GM13977 (cell line): ENCODE measurements around the gene ACOT4.
"Not testable (repeated sequence)": the region's sequence is repeated elsewhere in the genome, so short reads cannot be mapped to it uniquely, and the experiment has no call there.

ENCODE experiments used
- DNase-seq: peaks from one replicate; pipeline ENCODE4 v3.0.0; 2012; ENCODE audit warnings: low spot score
- CTCF ChIP-seq: IDR thresholded peaks from 2 replicates; pipeline ENCODE4 v1.5.1; 2012; ENCODE audit warnings: mild to moderate bottlenecking, control low read depth; ENCODE audit not compliant: insufficient read depth; ENCODE audit errors: extremely low read depth, missing control alignments
- in situ Hi-C: fragments of 300-500 bp; cut with MboI; formaldehyde crosslinking; loops from one replicate; pipeline ENCODE4 v1.12.0; 2022; ENCODE audit warnings: low sequenced_read_pairs, low pct_unique_long_range_greater_than_20kb, mixed read lengths, inconsistent platforms; ENCODE audit not compliant: unreplicated experiment

The ACOT4 gene

DNA sequence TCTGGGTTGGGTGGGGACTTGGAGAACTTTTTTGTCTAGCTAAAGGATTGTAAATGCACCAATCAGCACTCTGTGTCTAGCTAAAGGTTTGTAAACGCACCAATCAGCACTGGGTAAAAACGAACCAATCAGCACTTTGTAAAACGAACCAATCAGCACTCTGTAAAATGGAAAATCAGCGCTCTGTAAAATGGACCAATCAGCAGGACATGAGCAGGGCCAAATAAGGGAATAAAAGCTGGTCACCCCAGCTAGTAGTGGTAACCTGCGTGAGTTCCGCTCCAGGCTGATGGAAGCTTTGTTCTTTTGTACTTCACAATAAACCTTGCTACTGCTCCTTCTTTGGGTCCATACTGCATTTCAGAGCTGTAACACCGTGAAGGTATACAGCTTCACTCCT lies 24.3 kb upstream of the ACOT4 start:
- in situ Hi-C loops: no loop called here
- DNase-seq: no peak
- TF ChIP-seq CTCF: no peak

DNA sequence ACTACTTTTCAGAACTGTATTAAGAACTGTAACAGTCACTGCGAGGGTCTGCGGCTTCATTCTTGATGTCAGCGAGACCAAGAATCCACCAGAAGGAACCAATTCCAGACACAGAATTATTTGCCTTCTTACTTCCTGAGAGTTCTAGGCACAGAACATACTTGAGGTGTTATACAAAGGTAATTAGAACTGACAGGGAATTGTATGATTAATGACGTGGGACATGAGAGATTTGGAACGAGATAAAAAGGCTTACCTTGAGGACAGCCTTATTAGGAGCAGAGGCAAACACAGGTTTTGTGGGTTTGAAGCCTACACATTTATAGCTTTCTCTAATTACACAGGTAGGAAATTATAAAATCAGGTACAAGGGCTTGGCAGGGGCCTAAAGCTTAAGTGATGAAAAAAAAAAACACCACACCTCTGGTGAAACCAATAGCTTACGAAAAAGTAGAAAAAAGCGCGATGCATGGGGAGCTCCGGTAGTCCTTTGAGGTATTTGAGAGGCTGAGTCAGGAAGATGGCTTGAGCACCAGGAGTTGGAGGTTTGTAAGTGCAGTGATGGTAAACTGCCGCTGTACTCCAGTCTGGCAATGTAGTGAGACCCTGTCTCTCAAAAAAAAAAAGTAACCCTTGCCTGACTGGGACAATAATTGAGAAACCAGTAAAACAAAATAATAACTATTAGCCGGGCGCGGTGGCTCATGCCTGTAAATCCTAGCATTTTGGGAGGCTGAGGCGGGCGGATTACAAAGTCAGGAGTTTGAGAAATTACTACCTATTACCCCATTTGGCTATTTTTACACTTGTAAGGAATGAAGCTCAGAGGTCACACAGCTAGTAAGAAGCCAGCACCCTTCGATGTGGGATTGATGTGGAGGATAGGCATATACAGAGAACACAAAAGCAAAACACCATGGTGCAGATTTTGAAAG lies 23.5 kb upstream of the ACOT4 start:
- no peak for TF ChIP-seq CTCF
- no peak for DNase-seq

GRCh38 chr14:73568886-73569184 lies 22.8 kb upstream of the ACOT4 start:
- peak; percentile 10 for DNase-seq
- in situ Hi-C loops: not testable (repeated sequence)

More for the DNA sequence above, 23.5 kb upstream of the ACOT4 start:
- in situ Hi-C loops: no loop called here

DNA sequence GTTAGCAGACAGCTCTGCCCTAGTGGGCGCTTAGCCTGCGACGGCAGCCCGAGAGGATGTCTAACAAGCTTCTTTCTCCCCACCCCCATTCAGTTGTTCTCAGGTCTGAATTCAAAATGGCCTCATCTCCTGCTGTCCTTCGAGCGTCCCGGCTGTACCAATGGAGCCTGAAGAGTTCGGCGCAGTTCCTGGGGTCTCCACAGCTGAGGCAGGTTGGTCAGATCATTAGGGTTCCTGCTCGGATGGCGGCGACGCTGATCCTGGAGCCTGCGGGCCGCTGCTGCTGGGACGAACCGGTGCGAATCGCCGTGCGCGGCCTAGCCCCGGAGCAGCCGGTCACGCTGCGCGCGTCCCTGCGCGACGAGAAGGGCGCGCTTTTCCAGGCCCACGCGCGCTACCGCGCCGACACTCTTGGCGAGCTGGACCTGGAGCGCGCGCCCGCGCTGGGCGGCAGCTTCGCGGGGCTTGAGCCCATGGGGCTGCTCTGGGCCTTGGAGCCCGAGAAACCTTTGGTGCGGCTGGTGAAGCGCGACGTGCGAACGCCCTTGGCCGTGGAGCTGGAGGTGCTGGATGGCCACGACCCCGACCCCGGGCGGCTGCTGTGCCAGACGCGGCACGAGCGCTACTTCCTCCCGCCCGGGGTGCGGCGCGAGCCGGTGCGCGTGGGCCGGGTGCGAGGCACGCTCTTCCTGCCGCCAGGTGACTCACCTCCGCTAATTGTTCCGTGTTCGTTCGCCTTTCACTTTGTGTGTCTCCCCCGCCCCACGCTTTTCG lies 22.3 kb upstream of the ACOT4 start, which contains the start of gene ACOT2:
ACOT2 (plus strand) TSS at position 29 of the 774 bp plus-strand sequence; CDS start at position 57, 28 bp downstream.
- in situ Hi-C loops: not testable (repeated sequence)

DNA sequence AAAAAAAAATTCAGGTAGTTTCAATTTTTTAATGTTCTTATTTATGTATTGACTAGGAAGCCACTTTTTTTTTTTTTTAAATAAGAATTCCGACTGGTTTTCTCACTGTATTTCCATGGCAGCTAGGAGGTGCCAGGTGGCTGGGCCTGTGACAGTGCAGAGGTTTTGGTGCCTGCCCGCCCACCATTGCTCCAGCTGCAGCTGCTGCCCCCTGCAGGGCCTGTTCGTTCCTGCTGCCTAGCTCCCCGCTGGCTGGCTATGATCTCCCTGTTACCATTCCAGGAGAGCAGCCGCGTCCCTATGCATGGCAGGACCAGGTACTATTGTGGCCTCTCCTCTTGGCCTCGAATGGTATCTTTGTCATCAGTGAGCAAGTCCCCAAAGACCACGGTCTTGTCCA lies 20.8 kb upstream of the ACOT4 start:
- peak; percentile 40 for DNase-seq
- TF ChIP-seq CTCF: peak; percentile 58
- in situ Hi-C loops: not testable (repeated sequence)

More for the DNA sequence above, 22.3 kb upstream of the ACOT4 start, which contains the start of gene ACOT2:
- peak; percentile 4 for TF ChIP-seq CTCF
- peak; percentile 90 for DNase-seq

DNA sequence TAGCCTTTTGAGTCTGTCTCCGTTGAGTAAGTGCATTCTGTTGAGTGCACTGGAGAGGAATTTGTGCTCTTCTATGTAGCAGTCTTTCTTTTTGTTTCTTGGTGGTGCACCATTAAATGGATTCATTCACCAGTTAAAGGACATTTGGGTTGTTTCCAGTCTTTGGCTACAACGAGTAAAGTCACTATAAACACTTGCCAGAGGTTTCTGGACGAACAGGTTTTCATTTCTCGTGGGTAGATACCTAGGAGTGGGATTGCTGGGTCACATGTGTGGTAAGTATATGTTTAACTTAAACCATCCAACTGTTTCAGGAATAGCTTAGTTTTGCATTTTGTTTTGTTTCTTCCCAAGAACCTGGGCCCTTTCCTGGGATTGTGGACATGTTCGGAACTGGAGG lies 18.6 kb upstream of the ACOT4 start:
- in situ Hi-C loops, DNase-seq: not testable (repeated sequence)

GRCh38 chr14:73573740-73574139 lies 17.9 kb upstream of the ACOT4 start:
- in situ Hi-C loops, DNase-seq: not testable (repeated sequence)

GRCh38 chr14:73574251-73574650 lies 17.4 kb upstream of the ACOT4 start:
- in situ Hi-C loops, DNase-seq: not testable (repeated sequence)
